HG03103 (cell line): ENCODE results near the gene RASA3.
"Not testable (repeated sequence)": the region's sequence is repeated elsewhere in the genome, so short reads cannot be mapped to it uniquely, and the experiment has no call there.

Source experiments
- ATAC-seq: cut with Tn5 transposase; IDR thresholded peaks from one replicate; pipeline ENCODE4 v1.9.1; 2021; ENCODE audit warnings: low read depth; ENCODE audit not compliant: unreplicated experiment

RASA3 gene

DNA sequence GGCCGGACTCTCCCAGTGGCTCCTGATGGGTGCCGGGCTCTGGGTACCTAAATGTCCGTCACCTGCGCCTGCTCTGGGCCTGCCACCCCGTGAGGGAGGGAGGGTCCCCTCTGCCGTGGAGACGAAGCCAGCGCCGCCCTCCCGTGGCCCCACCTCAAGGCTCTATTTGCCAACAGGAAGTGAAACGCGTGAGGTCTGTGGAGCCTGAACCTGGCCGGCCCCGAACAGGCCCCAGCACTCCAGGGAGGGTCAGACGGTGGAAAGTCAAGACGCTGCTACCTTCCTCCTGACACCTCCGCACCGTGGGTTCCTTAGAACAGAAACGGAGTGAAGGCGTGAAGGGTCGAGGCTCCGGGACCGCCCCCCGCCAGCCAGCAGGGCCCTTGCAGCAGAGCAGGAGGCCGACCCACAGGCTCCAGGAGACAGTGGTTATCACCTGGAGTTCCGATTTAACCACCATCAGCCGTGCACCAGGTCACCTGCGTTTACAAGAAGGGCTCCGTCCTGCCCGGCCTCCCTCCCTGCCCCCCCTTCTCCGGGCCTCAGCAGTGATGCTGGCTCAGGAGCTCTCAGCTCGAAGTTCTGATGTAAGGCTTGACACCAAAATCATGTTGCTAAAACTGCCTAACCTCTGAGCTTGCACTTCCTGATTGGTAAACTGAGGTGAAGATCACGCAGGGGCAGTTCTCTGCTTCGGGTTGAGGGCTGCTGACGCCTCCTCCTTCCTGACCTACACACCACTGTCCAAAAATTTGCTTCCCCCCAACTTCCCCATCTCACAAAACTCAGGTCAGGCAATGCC is 107.6 kb downstream of the RASA3 start:
- ATAC-seq = peak; percentile 71

DNA sequence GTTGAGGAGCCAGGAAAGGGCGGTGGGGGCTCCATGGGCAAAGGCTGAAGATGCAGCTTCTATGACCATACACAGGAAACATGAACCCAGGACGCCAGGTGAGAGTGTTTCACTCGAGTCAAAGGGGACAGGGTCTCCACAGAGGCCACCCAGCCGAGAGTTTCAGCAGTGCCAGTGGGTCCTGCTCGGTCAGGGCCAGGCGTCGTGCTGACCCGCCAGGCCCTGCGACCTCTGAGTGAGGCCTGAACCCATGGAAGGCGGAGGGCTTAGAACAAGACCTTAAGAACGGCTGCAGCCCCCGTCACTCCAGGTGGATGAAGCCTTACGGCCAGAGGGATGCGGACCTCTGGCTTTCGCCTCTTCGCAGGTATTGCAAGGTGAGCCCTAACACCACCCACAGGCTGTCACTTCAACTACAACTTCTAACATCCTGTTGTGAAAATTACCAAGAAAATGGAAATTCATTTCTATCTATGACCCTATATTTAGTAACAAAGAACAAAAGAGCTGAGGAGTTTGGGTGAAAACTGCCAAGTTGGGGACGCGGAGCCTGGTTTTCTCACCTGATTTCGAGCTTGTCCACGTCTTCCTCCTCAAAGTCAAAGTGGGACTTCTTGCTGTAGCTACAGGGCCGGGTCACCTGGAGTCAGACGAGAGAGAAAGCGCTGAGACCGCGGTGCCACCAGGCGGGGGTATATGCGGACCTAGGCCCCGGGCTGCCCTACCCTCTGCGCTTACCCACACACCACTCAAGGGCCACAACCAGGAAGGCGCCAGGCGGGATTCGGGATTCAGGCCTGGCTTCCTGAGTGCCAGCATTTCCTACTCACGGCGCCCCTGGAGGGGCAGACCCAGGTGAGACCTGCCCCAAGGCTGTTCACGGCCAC is 108.5 kb downstream of the RASA3 start:
- ATAC-seq = no peak

DNA sequence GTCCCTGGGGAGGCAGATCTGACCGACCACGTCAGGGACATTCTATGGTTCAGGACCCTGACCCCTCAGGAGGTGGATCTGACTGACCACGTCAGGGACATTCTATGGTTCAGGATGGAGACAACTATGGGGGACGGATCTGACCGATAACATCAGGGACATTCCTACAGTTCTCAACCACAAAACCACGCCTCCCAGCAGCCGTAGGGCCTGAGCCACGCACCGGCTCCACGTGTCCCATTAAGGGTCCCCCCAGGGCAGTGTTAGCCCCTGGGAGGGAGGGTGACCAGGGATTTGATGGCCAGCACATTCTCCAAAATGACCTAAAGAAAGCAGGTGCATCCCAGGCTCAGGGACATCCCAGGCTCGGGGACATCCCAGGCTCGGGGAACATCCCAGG is 109.5 kb downstream of the RASA3 start:
- no peak for ATAC-seq

DNA sequence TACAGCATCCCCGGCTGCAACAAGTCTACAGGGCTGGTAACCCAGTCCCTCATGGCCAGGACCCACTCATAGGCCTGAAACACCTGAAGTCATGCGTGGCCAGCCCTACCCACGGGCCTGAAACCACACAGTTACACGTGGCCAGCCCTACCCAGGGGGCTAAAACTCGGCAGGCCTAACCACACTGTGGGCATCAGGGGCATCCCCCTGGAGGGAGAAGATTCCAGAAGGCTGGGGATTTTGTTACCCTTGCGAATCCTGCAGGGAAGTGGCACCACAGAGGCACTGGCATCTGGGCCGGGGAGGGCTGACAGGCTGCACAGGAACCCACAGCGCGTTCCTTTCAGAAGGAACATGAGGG is 110.1 kb downstream of the RASA3 start:
- ATAC-seq = no peak

DNA sequence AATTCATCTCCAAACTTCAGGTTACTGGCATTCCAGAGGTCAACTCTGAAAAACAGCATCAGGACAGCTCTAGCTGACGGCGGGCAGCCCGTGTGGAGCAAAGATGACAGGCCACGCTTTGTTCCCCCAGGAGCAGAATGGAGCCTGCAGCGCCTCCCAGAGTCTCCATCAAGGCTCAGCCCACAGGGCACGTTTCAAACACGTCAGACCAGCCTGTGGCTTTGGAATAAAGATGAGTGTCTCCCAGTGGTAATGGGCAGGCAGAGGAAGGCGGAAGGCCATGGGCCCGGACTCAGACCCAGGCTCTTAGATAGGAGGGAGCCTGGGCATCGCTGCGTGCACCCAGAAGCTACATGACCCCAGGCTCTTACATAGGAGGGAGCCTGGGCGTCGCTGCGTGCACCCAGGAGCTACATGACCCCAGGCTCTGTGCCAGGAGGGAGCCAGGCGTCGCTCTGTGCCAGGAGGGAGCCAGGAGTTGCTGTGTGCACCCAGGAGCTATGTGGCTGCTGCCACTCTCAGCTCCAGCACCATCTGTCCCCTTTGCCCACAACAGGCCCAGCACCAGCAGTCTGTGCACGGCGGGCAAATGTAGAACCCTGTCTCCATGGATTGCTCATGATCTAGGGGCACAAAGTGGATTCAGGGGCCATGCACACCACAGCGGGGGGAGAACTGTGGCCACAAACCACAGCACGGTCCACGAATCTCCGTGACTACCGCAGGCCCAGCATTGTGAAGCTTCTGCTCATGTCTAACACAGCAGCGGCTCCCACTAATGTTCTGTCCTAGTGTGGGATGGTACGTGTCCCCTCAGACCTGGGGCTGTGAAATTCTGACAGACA is 110.7 kb downstream of the RASA3 start:
- ATAC-seq = no peak

DNA sequence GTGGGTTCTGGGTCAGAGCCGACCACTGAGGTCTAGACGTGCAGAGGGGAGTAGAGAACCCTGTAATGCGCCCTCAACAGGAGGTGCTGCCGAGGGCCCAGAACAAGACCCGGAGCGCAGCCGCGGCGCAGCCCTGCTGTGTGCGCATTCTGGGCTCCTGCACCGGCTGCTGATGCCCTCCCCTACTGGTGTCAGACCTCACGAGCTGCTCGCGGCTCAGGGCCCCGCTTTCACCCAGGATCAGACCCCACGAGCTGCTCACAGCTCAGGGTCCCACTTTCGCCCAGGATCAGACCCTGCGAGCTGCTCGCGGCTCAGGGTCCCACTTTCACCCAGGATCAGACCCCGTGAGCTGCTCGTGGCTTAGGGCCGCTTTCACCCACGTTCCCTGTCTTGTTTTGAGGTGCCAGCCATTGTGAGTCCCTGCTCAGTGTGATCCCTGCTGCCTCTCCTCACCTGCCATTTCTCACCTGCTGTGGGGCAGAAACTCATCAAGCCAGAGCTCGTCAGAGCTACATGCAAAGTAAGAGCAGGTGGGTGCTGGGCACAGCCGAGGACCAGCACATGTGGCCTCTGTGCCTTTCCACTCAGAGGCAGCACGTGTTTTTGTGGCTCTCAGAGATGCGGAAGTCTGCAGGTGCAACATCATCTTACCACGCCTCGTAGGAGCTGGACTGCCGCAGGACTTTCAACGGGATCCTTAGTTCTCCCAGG is 111.5 kb downstream of the RASA3 start:
- no peak for ATAC-seq

DNA sequence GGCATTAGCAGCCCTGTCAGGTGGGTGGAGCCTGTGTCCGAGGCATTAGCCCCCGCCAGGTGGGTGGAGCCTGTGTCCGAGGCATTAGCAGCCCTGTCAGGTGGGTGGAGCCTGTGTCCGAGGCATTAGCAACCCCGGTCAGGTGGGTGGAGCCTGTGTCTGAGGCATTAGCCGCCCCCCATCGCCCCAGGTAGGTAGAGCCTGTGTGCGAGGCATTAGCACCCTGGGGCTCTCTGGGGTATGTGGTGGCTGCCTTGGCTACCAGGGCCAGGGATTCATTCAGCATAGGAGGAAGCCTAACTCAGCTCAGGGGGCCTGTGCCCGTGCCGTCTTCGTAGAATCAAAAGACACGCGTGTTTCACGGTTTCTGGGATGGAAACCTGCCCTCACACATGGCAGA is 112.3 kb downstream of the RASA3 start:
- ATAC-seq = not testable (repeated sequence)

DNA sequence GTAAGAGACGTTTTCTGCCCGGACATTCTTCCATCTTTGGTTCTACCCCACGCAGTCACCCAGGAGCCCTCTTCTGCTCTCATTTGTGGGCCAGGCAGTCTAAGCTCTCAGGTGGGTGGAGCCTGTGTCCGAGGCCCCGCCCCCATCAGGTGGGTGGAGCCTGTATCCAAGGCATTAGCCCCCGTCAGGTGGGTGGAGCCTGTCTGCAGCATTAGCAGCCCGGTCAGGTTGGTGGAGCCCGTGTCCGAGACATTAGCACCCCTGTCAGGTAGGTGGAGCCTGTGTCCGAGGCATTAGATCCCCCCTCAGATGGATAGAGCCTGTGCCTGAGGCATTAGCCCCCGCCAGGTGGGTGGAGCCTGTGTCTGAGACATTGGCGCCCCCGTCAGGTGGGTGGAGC is 113.1 kb downstream of the RASA3 start:
- ATAC-seq = no peak

DNA sequence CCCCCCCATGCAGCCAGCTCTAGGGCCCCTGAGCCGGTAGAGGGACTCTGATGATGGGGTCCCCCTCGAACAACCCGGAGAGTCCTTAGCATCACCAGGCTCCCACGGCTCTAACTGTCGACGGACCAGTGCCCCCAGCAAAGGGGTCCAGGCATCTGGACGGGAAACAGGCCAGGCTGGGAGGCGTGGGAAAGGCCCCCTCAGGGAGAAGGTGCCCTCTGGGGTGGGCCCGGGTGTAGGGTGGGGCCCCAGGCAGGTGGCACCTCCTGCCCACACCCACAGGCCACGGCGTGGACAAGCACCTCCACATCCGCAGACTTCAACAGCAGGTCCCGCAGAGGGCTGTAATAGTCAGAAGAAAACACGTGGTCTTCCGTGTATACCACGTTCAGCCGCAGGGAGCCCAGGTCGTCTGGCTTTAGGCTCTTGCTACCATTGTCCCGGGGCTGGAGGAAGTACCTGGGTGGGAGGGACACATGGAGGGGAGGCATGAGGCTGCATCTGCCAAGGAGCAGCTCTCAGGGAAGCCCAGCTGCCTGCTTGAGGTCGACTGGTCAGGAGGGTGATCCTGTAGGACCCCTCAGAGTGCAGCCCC is 113.9 kb downstream of the RASA3 start:
- ATAC-seq = no peak

DNA sequence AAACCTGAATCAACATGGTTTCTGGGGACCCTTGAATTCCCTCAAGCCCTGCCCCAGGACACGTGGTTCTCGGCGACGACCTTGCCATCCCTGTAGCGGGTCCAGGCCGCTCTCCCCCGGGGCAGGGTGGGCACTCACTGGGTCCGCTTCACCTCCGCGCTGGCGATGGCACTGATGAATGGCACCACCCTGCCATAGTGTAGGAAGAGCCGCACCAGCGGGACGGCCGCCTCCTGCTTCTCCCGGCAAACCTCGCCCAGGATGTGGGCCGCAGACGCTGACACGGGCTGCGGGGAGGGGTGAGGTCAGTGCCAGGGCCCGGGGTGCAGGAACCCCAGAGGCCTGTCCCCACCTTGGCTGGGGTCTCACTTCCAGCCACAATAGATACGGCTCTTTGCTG is 114.5 kb downstream of the RASA3 start:
- ATAC-seq = no peak

DNA sequence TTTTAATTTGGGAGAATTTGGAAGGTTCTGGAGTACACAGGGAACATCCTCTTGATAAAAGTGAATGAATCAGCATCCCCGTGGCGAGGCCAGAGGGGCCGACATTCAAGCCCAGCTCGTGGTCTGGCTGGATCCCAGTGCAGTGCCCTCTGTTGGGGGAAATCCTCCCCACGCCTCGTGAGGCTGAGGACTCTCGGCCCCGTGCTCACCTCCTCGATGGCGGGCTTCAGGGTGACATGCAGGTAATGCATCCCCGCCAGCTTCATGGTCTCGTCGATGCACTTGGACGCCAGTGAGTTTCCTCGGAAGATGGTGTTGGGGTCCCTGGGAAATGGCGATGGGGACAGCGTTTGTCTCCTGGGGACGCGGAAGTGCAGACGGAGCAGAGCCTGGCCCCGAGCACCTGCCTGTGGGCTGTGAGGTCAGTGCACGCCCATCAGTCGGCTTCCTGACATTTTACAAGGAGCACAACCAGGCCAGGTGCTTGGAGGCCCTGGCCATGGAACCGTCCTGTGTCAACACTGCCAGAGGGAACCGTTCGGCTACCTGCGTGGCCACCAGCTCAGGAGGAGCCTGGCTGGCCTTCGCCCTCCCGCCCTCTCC is 115.3 kb downstream of the RASA3 start:
- ATAC-seq = no peak

DNA sequence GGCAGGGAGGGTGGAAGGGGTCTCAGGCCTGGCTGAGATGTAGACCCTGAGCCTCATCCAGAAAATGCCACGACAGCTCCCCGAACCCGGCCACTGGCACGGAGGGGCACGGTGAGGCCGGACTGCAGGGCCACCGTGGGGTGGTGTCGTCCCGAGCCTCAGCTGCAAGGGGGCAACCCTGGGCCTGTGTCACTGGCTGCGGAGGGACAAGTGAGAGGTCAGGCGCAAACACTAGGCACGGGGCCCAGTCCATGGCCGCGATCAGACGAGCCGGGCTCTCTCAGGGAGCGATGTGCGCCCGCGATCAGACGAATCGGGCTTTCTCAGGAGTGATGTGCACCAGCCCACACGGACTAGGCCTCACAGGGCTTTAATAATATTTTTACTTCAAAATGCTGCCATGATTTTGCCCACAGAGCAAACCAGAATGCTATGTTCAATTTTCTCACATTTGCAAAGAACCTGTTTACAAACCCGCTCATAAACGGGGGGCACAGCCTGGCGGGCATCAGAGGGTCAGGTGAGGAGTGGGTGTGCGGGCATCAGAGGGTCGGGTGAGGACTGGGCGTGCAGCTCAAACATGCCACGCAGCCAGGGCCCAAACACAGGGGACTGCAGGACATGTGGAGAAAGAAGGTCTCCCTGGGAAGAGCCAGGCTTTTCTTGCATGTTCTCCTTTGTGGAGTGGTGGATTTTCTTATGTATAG is 115.9 kb downstream of the RASA3 start:
- ATAC-seq = no peak

DNA sequence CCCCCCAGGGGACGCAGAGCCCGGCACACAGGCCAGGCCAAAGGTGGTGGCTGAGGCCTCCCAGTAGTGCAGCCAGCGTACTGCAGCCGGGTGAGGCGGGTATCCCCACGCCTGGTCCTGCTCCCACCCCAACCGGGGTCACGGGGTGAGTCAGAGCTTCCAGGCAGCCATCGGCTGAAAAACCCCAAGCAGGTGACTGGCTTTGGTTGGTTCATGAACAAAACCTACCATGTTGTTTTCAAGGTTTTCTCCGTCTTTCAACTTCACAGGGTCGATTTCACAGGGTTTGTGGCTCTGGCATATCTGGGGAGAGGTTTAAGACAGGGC is 116.5 kb downstream of the RASA3 start:
- ATAC-seq = no peak

DNA sequence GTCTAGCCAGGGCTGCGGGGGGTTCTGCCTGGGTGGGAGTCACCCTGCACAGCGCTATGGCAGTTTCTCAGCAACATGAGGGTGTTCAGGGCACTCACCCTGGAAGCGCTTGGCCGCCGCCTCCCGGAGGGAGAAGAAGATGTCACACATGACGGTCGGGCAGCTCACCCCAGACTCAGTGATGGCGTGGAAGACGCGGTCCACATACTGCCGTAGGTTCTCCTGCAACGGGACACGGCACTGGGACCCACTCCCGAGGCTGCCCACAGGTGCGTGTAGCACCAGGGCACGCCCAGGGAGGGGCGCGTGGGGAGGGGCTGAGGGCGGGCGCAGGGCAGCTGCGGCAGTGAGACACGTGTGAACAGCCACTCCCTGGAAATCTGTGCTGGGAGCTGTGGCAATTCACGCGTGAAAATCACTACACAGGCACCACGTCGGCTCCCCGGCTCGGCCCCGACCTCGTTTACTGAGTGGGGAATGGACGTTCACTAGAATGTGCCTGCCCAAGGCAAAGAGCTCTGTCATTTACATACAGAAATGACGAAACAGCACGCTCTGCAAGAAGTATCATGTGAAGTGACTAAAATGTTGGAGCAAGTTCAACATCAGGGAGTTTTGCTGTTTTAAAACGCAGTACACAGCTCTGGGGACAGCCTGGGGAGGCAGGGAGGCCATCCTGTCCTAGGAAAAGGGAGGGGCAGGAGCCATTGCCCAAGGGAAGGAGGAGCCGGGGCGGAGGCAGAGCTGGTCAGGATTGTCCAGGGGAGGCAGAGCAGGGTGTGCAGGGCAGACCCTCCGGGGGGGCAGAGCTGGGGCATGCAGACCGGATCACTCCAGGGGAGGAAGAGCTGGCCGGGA is 117.1 kb downstream of the RASA3 start:
- ATAC-seq = no peak

DNA sequence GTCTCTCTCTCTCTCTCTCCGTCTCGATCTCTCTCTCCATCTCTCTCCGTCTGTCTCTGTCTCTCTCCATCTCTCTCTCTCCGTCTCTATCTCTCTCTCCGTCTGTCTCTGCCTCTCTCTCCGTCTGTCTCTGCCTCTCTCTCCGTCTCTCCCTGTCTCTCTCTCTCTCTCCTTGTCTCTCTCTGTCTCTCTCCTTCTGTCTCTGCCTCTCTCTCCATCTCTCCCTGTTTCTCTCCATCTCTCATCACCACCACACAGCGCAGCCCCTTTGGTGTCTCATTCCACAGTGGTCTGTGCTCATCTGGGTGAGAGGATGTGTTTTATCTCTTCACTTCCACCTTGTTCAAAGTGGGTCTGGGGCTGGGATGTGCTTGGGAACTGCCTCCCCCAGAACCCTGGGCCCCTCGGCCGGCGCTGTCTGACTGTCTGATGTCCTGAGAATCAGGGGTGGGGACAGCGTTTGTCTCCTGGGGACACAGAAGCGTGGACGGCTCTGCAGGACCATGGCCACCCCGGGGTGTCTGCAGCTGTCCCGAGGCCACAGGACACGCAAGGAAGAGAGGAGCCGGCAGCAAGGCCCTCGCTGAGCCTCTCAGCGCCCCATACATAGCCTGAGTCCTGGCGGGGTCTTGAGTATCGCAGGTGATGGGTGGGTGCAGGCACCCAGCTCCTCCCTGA is 118.3 kb downstream of the RASA3 start:
- ATAC-seq = no peak

DNA sequence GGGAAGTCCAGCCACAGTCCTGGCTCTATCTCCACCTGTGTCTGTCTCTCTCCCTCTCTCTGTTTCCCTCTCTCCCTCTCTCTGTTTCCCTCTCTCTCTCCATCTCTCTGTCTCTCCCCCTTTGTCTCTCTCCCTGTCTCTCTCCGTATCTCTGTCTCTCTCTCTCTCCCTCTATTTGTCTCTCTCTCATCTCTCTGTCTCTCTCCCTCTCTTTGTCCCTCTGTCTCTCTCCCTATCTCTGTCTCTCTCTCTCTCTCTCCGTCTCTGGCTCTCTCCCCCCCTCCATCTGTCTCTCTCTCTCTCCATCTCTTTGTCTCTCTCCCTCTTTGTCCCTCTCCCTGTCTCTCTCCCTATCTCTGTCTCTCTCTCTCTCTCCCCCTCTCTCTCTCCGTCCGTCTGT is 119.1 kb downstream of the RASA3 start:
- ATAC-seq = no peak

DNA sequence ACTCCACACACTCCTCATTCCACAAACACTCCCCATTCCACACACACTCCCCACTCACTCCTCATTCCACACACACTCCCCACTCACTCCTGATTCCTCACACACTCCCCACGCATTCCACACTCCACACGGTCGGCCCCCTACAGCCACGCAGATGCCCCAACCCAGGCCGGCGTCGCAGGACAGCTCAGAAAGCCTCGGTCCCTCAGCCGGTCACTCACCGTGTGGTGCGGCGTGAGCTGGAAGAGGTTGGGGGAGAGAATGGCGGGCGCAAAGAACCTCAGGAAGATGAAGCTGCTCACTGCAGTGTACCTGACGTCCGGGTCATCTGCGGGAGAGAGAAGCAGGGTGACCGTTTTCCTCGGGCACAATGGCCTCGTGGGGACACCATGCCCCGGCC is 119.5 kb downstream of the RASA3 start:
- no peak for ATAC-seq

DNA sequence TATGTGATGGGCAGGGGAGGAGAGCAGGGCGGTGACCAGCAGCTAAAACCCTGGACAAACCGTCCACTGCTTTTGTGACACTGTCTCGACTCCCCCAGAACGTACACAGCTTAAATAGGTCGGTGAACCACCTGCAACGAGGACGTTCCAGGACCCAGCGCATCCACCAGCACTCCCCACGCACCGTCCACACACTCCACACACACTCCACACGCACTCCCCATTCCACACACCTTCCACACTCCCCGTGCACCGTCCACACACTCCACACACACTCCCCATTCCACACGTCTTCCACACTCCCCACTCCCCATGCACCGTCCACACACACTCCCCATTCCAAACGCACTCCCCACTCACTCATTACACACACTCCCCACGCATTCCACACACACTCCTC is 120.3 kb downstream of the RASA3 start:
- ATAC-seq = no peak
